GM18873 (cell line): ENCODE results near the gene ABI1.
"Not testable (repeated sequence)": the region's sequence is repeated elsewhere in the genome, so short reads cannot be mapped to it uniquely, and the experiment has no call there.

Experiments
- ATAC-seq: cut with Tn5 transposase; IDR thresholded peaks from one replicate; pipeline ENCODE4 v1.9.1; 2021; ENCODE audit warnings: mild to moderate bottlenecking, moderate library complexity, moderate number of reproducible peaks; ENCODE audit not compliant: unreplicated experiment, low FRiP score

Gene ABI1

GRCh38 chr10:26860443-26861204 lies at the start of gene ABI1:
Gene ABI1, minus strand, starts transcription at chr10:26860958. Its CDS starts 95 bp downstream, at chr10:26860863.
- ATAC-seq: peak; percentile 54

- ATAC-seq: no peak
These were observed 49.0 kb upstream of the ABI1 start for GRCh38 chr10:26909753-26910152.

DNA sequence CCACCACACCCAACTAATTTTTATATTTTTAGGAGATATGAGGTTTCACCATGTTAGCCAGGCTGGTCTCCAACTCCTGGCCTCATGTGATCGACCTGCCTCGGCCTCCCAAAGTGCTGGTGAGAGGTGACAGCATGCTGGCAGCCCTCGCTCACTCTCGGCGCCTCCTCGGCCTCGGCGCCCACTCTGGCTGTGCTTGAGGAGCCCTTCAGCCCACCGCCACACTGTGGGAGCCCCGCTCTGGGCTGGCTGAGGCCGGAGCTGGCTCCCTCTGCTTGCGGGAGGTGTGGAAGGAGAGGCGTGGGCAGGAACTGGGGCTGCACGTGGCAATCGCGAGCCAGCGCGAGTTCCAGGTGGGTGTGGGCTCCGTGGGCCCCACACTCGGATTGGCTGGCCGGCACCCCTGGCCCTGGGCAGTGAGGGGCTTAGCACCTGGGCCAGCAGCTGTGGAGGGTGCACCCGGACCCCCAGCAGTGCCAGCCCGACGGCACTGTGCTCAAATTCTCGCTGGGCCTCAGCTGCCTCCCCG lies 44.6 kb upstream of the ABI1 start:
- not testable (repeated sequence) for ATAC-seq

DNA sequence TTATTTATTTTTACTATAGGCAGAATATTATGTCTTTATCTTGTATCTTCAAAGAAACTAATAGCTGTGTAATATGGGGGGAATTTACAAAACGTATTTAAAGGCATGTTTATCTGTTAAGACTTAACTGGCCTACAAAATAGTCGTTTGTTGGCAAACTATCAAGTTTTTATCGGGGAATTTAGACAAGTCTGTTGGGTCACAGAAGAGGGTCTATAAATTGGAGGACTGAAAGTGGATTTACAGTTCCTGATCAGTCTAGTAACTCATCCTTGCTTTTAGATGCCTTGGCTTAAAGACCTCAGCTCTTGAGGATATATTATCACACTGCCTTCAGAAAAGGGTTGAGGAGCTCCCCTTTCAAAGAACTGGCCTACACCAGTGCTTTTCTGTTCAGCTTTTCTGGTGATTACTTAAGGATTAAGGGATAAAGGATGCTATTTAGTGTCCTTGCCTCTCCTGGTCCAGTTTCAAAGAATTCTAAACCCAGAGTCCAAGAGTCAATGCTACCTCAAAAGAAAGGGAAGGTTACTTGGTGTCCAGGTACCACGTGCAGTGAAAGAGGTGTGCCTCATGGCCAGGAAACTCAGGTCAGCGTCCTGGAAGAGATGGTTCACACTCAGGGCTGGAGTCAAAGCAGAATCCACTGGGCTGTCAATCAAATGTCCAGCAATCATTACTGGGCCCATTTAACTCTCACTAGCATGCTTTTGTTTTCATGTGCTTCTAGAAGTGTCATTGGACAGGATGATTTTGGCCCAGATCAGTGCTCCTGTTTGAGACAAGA lies 42.9 kb upstream of the ABI1 start:
- ATAC-seq: no peak

DNA sequence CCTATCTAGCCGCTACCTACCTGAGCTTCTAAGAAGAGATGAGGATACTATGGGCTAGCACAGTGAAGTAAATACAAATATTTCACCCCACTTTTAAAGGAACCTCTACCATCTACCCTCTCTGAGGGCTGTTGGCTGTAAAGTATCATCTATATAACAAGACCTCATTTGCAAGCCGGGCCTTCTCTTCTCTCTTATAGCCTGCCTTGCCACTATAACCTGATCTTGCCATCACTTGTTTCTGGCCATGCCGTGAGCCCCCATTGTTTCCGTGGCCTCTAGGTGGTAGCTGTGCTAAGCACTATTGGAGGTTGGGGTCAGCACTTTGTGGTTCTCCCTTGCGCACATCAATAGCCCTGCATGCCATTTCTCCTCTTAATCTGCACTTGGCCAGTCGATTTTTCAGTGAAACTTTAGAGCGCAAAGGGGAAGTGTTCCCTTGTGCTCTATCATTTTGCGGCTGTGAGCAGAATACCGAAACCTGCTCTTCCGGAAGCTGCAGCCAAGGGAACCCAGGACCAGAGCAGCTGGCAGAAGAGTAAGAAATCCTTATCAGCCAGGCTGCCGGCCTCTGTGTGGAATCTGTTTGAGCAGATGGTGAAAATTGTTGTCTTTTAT lies 31.7 kb upstream of the ABI1 start:
- ATAC-seq: peak; percentile 83

GRCh38 chr10:26890956-26891355 lies 30.2 kb upstream of the ABI1 start:
- ATAC-seq: no peak

DNA sequence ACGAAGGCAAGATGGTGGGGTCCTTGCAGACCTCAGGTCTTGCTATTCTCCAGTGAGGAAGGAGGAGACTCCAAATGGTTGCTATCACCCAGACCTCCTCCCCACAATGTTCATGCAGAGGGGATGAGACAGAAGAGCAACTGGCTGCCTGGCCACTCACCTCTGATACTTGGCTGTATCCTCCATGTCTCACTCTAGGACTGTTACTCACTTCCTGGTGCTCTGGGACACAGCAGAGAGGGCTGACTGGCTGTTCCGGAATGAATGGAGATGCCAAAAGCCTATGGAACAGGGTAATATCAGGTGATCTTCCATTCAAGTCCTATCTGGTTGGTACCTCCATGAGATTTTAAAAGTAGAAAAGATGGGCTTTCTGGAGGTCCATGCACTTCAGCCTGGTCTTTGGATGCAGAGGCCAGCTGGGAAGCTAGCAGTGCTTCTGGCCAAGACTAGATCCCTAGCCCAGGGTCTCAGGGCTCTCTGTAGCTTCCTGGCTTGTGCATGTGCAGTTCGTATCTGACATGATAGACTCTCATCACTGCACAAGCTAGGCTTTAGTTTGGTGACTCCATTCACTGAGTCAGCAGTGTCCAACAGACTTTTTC lies 27.0 kb upstream of the ABI1 start:
- ATAC-seq: no peak

DNA sequence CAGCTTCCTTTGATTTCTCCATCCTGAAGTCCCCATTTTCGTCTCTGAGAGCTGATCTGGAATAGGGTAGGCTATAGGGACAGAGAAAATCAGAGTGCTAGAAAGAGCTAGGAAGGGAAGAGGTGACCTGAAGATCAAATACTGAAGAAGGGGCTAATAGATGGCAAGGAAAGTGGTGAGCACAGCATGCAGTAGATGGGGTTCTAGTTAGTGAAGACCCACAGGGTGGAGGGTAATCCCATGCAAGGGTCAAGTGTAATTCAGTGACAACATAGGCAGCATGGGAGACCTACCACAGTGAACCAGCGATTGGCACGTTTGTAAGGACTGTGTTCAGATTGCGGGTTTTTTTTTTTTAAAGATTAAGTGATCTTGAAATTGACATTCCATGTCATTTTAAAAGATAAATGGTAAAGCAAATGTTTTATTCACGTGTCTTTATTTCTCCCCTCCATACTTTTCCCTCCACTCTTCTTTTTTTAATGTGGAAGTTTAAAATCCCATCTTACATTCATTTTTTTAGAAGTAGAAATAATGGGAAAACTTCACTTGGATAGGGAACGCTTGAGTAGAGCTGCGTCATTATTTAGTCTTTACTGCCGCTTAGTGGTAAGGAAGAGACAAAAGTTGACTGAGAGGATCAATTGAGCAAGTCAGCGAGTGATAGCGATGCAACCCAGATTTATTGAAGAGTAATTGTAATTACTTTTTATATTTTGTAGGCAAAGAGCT lies 21.0 kb upstream of the ABI1 start:
- no peak for ATAC-seq

- no peak for ATAC-seq
These were observed 19.0 kb upstream of the ABI1 start for GRCh38 chr10:26879744-26880143.

DNA sequence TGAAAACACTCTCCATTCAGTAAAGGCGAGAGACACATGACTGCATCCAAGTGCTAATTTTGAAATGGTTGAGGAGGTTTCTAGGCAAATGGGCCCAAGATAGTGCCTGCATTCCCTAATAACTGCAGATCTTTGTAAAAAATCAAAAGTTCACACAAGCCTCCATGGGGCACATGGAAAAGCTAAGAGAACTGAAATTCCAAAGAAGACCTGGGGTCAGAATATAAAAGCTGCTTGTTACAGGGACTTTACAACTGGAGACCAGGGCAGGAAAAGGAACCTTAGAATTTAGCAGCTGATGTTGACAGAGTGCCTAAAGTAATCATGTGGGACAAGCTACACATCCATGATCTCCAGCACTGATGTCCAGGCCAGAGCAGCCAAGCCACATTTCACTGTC lies 10.0 kb upstream of the ABI1 start:
- no peak for ATAC-seq

DNA sequence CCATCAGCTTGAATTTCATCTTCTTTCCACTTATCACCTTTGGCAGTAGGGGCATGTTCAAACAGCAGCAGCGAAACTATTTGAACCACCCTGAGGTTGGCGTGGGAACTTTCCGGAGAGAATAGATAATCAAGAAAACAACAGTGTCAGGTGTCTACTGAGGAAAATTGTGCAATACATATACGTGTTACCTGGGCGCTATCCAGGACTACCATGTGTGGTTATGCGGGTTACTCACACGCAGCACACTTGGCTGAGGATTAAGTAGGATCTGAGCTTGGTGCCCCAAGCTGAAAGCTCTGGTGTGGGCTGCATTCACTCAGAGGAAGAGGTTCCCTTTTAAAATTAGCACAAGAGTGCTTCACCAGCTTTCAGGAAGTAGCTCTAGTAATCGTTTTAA lies 8.8 kb upstream of the ABI1 start:
- ATAC-seq: no peak

- no peak for ATAC-seq
These were observed 2.8 kb upstream of the ABI1 start for GRCh38 chr10:26863351-26864076.

GRCh38 chr10:26861205-26861998 lies 644 bp upstream of the ABI1 start:
- ATAC-seq: no peak

GRCh38 chr10:26860102-26860442 lies 686 bp downstream of the ABI1 start:
- peak; percentile 5 for ATAC-seq

GRCh38 chr10:26859241-26860101 lies 1.3 kb downstream of the ABI1 start:
- no peak for ATAC-seq

DNA sequence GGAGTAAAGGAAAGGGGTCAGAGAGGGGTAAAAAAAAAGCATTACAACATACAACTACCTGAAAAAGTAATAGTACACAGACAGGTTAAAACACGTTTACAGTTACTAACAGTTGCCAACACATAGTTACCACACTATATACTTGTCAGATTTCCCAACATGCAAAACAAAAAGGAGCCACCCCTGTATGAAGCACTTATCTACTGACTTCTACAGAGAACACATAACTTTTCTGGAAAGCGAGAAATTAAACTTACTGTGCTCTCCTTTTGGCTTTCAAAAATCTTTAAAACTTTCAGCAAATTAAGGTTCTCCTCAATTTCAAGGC lies 2.1 kb downstream of the ABI1 start:
- ATAC-seq: no peak

DNA sequence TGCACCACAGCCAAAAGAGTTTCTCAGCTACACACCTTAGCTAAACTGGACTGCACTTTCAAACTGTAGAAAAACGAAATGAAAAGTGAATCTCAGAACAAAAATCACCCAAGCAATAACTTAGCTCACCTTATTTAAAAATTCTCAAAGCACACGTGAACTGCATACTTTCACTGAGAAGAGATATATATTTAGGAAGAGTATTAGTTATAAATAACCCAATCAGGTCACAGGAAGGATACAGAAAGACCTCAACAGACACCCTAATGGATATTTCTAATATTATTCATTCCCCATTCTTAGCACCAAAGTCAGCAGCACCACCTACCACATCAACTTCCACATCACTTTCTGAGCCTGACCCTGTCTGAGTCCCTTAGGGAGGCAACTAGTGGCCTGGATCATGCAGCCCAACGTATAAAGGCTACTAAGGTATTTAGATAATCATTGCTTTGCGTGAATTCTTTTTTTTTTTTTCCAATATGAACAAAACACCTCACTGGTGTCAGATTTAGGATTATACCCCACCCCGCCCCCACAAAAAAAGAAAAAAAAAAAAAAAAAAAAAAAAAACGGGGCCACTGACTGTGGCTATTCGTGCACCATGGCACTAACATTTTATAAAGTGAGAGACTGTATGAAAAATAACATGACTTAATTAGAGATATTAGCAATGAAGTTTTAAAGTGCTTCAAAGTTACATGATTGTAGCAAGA lies 2.6 kb downstream of the ABI1 start:
- peak; percentile 24 for ATAC-seq
